ENCODE data around the gene TRMO.

Gene TRMO

DNA sequence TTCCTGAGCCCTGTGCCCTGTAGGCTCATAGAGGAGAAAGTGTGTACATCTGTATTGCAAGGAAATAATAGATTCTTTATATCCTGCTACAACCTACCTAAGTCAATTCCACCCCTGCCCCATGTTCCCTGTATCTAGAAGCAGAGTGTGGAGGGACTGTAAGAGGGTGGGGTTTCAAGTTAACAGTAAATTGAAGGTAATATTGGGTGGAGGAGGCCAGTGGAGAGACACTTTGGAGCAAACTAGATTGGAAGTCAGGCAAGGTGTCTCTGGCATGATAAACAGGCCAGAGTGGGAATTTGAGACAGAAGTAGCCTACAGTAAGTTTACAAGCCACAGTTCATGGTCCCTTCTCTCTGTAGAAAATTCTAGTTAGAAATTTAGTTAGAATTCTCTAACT is 17.9 kb upstream of the TRMO start:
- H3K4me3 ChIP-seq (ENCODE audit: insufficient read depth, low read depth, low read length), result no peak overlapping the region
- peaks cover 97% of the 10 kb centered on the region for H3K27me3 ChIP-seq (ENCODE audit: control insufficient read depth, insufficient read depth, low read length, poor library complexity, severe bottlenecking)
- no peak overlapping the region for H3K27ac ChIP-seq (ENCODE audit: insufficient read depth, low read depth, low read length, poor library complexity, severe bottlenecking)
- H3K36me3 ChIP-seq (ENCODE audit: control insufficient read depth, insufficient read depth, low read length), result no peaks in the 10 kb centered on the region
- no peaks in the 10 kb centered on the region for H3K4me1 ChIP-seq (ENCODE audit: control insufficient read depth, insufficient read depth, low read length)
- H3K9me3 ChIP-seq (ENCODE audit: control insufficient read depth, low read length), result no peaks in the 10 kb centered on the region

- Histone ChIP-seq H3K4me3 (ENCODE audit: insufficient read depth, low read depth, low read length) (no peak within 1 kb of the TSS), H3K9me3 (ENCODE audit: control insufficient read depth, low read length) (no peaks in the 10 kb centered on the region), H3K27me3 (ENCODE audit: control insufficient read depth, insufficient read depth, low read length, poor library complexity, severe bottlenecking) (peaks cover 95% of the 10 kb centered on the region), H3K27ac (ENCODE audit: insufficient read depth, low read depth, low read length, poor library complexity, severe bottlenecking) (no peak within 1 kb of the TSS), H3K36me3 (ENCODE audit: control insufficient read depth, insufficient read depth, low read length) (no peaks in the 10 kb centered on the region), H3K4me1 (ENCODE audit: control insufficient read depth, insufficient read depth, low read length) (no peaks in the 10 kb centered on the region)
- 81 to 82% methylated on average over 2 of the region's 3 CpGs for WGBS, 2 experiments
Measured at GRCh38 chr9:97938081-97938644, 15.9 kb upstream of the TRMO start, which contains the start of gene HEMGN. Gene HEMGN, minus strand, starts transcription at chr9:97938172. Its CDS starts 36 bp downstream, at chr9:97938136.

DNA sequence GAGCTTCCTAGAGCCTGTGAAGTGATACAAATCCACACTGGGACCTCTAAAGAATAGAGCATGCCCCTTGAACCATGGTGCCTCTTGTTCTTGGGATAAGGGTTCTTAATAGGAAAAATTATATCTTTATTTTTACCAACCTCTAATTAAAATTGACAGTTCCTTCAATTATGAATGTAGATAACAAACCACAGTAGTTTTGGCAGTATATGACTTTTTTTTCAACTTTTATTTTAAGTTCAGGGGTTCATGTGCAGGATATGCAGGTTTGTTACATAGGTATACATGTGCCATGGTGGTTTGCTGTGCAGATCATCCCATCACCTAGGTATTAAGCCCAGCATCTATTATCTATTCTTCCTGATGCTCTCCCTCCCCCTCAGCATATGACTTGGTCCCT is 14.7 kb upstream of the TRMO start:
- Histone ChIP-seq H3K4me3 (ENCODE audit: insufficient read depth, low read depth, low read length) (no peak overlapping the region), H3K4me1 (ENCODE audit: control insufficient read depth, insufficient read depth, low read length) (no peaks in the 10 kb centered on the region), H3K27me3 (ENCODE audit: control insufficient read depth, insufficient read depth, low read length, poor library complexity, severe bottlenecking) (peaks cover 86% of the 10 kb centered on the region), H3K36me3 (ENCODE audit: control insufficient read depth, insufficient read depth, low read length) (no peaks in the 10 kb centered on the region), H3K9me3 (ENCODE audit: control insufficient read depth, low read length) (no peaks in the 10 kb centered on the region), H3K27ac (ENCODE audit: insufficient read depth, low read depth, low read length, poor library complexity, severe bottlenecking) (no peak overlapping the region)

DNA sequence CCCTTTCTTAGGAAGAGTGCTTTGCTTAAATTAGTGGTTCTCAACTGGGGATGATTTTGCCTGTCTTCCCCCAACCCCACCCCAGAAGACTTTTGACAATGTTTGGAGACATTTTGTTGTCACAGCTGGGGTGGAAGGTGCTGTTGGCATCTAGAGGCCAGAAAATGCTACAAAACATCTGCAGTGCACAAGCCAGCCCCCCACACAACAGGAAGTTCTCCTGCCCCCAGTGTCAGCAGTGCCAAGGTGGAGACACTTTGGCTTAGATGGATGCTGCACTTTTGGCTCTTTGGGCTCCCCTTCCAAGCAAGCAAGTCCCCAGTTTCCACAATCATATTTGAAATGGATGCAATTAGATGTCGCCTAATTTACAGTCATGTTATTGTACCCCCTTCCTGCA is 13.0 kb upstream of the TRMO start:
- Histone ChIP-seq H3K9me3 (ENCODE audit: control insufficient read depth, low read length) (no peaks in the 10 kb centered on the region), H3K4me3 (ENCODE audit: insufficient read depth, low read depth, low read length) (no peak overlapping the region), H3K27ac (ENCODE audit: insufficient read depth, low read depth, low read length, poor library complexity, severe bottlenecking) (no peak overlapping the region), H3K4me1 (ENCODE audit: control insufficient read depth, insufficient read depth, low read length) (no peaks in the 10 kb centered on the region), H3K27me3 (ENCODE audit: control insufficient read depth, insufficient read depth, low read length, poor library complexity, severe bottlenecking) (peaks cover 86% of the 10 kb centered on the region), H3K36me3 (ENCODE audit: control insufficient read depth, insufficient read depth, low read length) (no peaks in the 10 kb centered on the region)
- WGBS, 2 experiments, result 79 to 83% methylated on average over 1 of the region's 1 CpG

DNA sequence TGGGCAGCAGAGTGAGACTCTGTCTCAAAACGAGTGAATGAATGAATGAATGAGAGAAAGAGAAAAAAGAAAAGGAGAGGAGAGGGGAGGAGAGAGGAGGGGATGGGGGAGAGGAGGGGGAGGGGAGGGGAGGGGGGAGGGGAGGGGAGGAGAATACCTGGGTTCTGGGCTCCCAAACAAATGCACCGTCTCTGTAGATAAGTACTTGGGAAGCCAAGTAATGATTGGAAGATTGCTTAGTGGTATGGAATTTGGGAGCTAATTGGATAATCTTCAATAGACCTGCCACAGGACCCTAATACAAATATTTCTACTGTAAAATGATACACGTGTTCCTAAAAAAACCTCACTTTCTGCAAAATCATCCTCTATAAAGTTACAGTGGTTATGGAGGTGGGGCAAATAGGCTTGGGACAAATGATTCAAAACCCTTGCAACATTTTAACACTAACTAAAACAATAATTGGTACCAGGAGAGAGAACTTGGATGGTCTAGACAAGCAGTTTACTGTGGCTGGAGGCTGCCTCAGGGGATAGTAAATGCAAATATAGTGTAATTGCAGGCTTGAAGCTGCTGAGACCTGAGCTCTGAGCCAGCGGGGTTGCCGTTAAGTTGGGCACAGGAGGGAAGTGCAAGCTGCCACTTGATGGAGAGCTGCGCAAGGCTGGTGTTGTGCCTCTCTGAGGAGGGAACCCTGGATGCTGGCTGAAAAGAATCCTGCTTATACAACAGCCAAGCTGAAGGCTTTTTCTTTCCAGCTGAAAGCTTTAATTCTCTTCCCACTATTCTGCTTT is 12.2 kb upstream of the TRMO start:
- Histone ChIP-seq H3K27me3 (ENCODE audit: control insufficient read depth, insufficient read depth, low read length, poor library complexity, severe bottlenecking) (peaks cover 86% of the 10 kb centered on the region), H3K27ac (ENCODE audit: insufficient read depth, low read depth, low read length, poor library complexity, severe bottlenecking) (no peak overlapping the region), H3K9me3 (ENCODE audit: control insufficient read depth, low read length) (no peaks in the 10 kb centered on the region), H3K4me3 (ENCODE audit: insufficient read depth, low read depth, low read length) (no peak overlapping the region), H3K4me1 (ENCODE audit: control insufficient read depth, insufficient read depth, low read length) (no peaks in the 10 kb centered on the region), H3K36me3 (ENCODE audit: control insufficient read depth, insufficient read depth, low read length) (no peaks in the 10 kb centered on the region)
- WGBS, 2 experiments, result 27 to 42% methylated on average over 4 to 5 of the region's 6 CpGs

- WGBS, 2 experiments, result 50 to 70% methylated on average over 2 of the region's 4 CpGs
- Histone ChIP-seq H3K27me3 (ENCODE audit: control insufficient read depth, insufficient read depth, low read length, poor library complexity, severe bottlenecking) (peaks cover 86% of the 10 kb centered on the region), H3K9me3 (ENCODE audit: control insufficient read depth, low read length) (no peaks in the 10 kb centered on the region), H3K4me1 (ENCODE audit: control insufficient read depth, insufficient read depth, low read length) (no peaks in the 10 kb centered on the region), H3K27ac (ENCODE audit: insufficient read depth, low read depth, low read length, poor library complexity, severe bottlenecking) (no peak overlapping the region), H3K36me3 (ENCODE audit: control insufficient read depth, insufficient read depth, low read length) (no peaks in the 10 kb centered on the region), H3K4me3 (ENCODE audit: insufficient read depth, low read depth, low read length) (no peak overlapping the region)
Measured at GRCh38 chr9:97933297-97933998, 11.1 kb upstream of the TRMO start.

DNA sequence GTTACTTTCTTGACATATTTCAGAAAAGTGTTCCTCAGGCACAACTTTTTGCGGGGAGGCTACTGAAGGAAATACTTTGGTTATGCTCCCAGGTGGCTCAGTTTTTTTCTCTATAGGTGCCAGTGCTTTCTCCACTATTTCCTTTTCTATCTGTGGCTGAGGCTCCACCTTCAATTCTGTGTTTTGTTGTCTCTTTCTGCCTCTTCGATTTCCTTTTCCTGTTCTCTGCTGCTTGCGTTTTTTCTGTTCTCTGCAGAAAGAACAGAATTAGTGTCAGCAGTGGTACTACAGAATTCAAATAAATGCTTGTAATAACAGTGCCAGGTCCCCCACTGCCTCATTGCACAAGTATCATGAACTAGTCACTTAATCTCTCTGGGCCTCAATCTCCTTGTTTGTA is 8.7 kb upstream of the TRMO start:
- no peaks in the 10 kb centered on the region for H3K4me1 ChIP-seq (ENCODE audit: control insufficient read depth, insufficient read depth, low read length)
- no peak overlapping the region for H3K4me3 ChIP-seq (ENCODE audit: insufficient read depth, low read depth, low read length)
- H3K36me3 ChIP-seq (ENCODE audit: control insufficient read depth, insufficient read depth, low read length), result no peaks in the 10 kb centered on the region
- H3K9me3 ChIP-seq (ENCODE audit: control insufficient read depth, low read length), result no peaks in the 10 kb centered on the region
- WGBS, 2 experiments, result 72 to 76% methylated on average over 3 of the region's 3 CpGs
- peaks cover 79% of the 10 kb centered on the region for H3K27me3 ChIP-seq (ENCODE audit: control insufficient read depth, insufficient read depth, low read length, poor library complexity, severe bottlenecking)
- no peak overlapping the region for H3K27ac ChIP-seq (ENCODE audit: insufficient read depth, low read depth, low read length, poor library complexity, severe bottlenecking)

GRCh38 chr9:97928986-97929604 is 6.8 kb upstream of the TRMO start:
- no peaks in the 10 kb centered on the region for H3K36me3 ChIP-seq (ENCODE audit: control insufficient read depth, insufficient read depth, low read length)
- H3K27ac ChIP-seq (ENCODE audit: insufficient read depth, low read depth, low read length, poor library complexity, severe bottlenecking), result no peak overlapping the region
- no peak overlapping the region for H3K4me3 ChIP-seq (ENCODE audit: insufficient read depth, low read depth, low read length)
- no peaks in the 10 kb centered on the region for H3K4me1 ChIP-seq (ENCODE audit: control insufficient read depth, insufficient read depth, low read length)
- 73 to 74% methylated on average over 4 of the region's 4 CpGs for WGBS, 2 experiments
- peaks cover 82% of the 10 kb centered on the region for H3K27me3 ChIP-seq (ENCODE audit: control insufficient read depth, insufficient read depth, low read length, poor library complexity, severe bottlenecking)
- H3K9me3 ChIP-seq (ENCODE audit: control insufficient read depth, low read length), result no peaks in the 10 kb centered on the region

DNA sequence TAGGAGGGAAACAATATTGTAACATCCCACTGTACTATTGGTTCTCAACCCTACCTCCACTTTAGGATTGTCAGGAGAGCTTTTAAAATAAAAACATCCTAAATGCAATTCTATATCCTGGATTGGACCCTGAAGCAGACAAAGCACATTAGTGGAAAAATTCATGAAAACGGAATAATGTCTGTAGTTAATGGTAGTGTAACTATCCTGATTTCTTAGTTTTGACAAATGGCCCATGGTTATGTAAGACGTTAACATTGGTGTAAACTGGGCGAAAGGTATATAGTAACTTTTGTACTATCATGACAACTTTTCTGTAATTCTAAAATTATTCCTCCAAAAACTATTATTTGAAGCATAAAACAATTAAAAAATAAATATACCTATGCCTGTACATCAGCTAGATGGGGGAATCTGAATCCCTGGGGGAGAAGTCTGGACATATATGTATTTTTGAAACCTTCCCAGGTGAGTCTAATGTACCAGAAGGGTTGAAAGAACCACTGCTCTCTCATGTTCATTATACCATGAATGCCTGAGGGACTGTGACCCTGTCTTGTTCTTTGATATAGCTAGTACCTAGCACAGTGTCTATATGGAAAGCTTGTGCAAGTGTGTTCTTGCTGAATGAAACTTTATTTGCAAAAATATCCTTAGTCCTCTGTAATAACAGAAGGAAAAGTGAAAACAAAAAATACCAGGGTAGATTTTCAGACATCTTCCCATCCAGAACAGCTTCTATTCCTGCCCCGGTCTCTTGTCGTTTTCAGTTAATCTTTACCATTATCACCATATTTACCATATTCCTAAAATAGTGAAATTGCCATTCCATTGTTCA is 3.4 kb upstream of the TRMO start:
- Histone ChIP-seq H3K9me3 (ENCODE audit: control insufficient read depth, low read length) (no peaks in the 10 kb centered on the region), H3K27me3 (ENCODE audit: control insufficient read depth, insufficient read depth, low read length, poor library complexity, severe bottlenecking) (peaks cover 71% of the 10 kb centered on the region), H3K27ac (ENCODE audit: insufficient read depth, low read depth, low read length, poor library complexity, severe bottlenecking) (no peak overlapping the region), H3K36me3 (ENCODE audit: control insufficient read depth, insufficient read depth, low read length) (no peaks in the 10 kb centered on the region), H3K4me3 (ENCODE audit: insufficient read depth, low read depth, low read length) (no peak overlapping the region), H3K4me1 (ENCODE audit: control insufficient read depth, insufficient read depth, low read length) (no peaks in the 10 kb centered on the region)
- 77 to 79% methylated on average over 3 to 4 of the region's 5 CpGs for WGBS, 2 experiments
